Prostate gland (tissue), 2 donors: ENCODE results near the gene RAET1L.

Source experiments
- POLR2A ChIP-seq: fragments of 450-650 bp; IDR thresholded peaks from one replicate; pipeline ENCODE4 v1.6.1; 2016; ENCODE audit warnings: antibody characterized with exemption, mild to moderate bottlenecking
- POLR2AphosphoS5 ChIP-seq: sonication (generic); formaldehyde crosslinking; IDR thresholded peaks from one replicate; pipeline ENCODE4 v1.6.1; 2017; ENCODE audit warnings: antibody characterized with exemption
- TF ChIP-seq, protein P1 (sequence below), 4 experiments: fragments of 200-600 bp in 2 of 4; fragments of 450-650 bp in 2 of 4; sonication (generic) in 2 of 4; IDR thresholded peaks; 1 replicate in 3 of 4; 2 replicates in 1 of 4; pipeline ENCODE4 v1.5.1; 2016 to 2019; ENCODE audit warnings: antibody characterized with exemption in 4 of 4, mild to moderate bottlenecking in 2 of 4, moderate library complexity in 2 of 4

DNA sequence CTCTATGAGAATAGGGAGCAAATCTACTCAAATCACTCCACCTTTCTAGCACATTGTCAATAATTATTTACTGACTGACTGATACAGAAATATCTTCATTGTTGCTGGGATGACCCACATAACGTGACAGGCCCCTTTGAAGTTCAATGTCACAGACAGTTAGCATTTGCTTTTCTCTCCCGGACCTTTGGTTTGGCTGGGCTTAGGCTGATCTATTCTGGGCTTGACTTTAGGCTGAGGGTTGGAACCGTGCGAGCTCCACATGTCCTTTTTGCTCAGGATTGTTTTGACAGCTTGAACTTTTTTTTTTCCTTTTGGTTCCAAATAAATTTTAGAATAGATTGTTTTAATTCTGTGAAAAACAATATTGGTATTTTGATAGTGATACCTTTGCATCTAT lies 31.6 kb upstream of the RAET1L start:
- TF ChIP-seq POLR2A = no peak
- TF ChIP-seq, protein P1, sequence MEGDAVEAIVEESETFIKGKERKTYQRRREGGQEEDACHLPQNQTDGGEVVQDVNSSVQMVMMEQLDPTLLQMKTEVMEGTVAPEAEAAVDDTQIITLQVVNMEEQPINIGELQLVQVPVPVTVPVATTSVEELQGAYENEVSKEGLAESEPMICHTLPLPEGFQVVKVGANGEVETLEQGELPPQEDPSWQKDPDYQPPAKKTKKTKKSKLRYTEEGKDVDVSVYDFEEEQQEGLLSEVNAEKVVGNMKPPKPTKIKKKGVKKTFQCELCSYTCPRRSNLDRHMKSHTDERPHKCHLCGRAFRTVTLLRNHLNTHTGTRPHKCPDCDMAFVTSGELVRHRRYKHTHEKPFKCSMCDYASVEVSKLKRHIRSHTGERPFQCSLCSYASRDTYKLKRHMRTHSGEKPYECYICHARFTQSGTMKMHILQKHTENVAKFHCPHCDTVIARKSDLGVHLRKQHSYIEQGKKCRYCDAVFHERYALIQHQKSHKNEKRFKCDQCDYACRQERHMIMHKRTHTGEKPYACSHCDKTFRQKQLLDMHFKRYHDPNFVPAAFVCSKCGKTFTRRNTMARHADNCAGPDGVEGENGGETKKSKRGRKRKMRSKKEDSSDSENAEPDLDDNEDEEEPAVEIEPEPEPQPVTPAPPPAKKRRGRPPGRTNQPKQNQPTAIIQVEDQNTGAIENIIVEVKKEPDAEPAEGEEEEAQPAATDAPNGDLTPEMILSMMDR (IDR thresholded peaks at IDR 0.05) = no peak
- TF ChIP-seq POLR2AphosphoS5 = no peak
